ENCODE results near the gene MYMK.

DNA sequence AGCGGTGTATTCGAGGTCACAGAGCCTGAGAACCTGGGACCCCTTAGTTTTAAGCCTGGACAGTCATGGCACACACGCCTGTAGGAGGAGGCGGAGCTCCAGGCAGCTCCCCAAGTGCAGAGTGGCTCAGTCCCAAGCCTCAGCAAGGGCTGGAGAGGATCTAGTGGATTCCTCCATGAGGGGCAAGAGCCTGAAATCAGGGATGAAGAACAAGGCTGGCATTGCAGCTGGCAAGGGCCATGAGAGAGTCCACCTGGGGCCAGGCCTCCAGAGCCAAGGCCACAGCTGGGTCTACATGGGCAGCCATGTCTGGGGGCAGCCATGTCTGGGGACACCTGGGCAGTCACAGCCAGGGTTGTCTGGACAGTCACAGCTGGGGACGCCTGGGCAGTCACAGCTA, 31.6 kb upstream of the MYMK start:
- TF ChIP-seq POLR2A (IDR thresholded peaks at IDR 0.05), result no peak
- TF ChIP-seq, protein P1, sequence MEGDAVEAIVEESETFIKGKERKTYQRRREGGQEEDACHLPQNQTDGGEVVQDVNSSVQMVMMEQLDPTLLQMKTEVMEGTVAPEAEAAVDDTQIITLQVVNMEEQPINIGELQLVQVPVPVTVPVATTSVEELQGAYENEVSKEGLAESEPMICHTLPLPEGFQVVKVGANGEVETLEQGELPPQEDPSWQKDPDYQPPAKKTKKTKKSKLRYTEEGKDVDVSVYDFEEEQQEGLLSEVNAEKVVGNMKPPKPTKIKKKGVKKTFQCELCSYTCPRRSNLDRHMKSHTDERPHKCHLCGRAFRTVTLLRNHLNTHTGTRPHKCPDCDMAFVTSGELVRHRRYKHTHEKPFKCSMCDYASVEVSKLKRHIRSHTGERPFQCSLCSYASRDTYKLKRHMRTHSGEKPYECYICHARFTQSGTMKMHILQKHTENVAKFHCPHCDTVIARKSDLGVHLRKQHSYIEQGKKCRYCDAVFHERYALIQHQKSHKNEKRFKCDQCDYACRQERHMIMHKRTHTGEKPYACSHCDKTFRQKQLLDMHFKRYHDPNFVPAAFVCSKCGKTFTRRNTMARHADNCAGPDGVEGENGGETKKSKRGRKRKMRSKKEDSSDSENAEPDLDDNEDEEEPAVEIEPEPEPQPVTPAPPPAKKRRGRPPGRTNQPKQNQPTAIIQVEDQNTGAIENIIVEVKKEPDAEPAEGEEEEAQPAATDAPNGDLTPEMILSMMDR (IDR thresholded peaks at IDR 0.05), result no peak
